H9 (cell line): Measurements from ENCODE around the gene OIP5. TPM values are rescaled to one million over a fixed set of nuclear protein-coding genes. Genes with fewer than 3 reads are reported as not detected.

Experiments
- DNase-seq: peaks from one replicate; pipeline ENCODE4 v3.0.0-alpha.2; 2017
- H2AFZ ChIP-seq: one replicate; pipeline ENCODE4 v1.6.1; 2013; ENCODE audit warnings: mild to moderate bottlenecking, low read length, control low read depth, moderate library complexity
- H2AK5ac ChIP-seq: 2 replicates; pipeline ENCODE4 v1.6.1; 2013; ENCODE audit warnings: low read length, control low read depth, mixed read lengths; ENCODE audit not compliant: insufficient read length
- H2BK120ac ChIP-seq: one replicate; pipeline ENCODE4 v1.6.1; 2013; ENCODE audit warnings: low read depth, mild to moderate bottlenecking, low read length, control low read depth, inconsistent platforms; ENCODE audit not compliant: poor library complexity, severe bottlenecking
- H2BK12ac ChIP-seq: 2 replicates; pipeline ENCODE4 v1.6.1; 2013; ENCODE audit warnings: low read length, control low read depth, mixed read lengths, low read depth; ENCODE audit not compliant: insufficient read length
- H2BK15ac ChIP-seq: 2 replicates; pipeline ENCODE4 v1.6.1; 2013; ENCODE audit warnings: low read depth, low read length, control low read depth
- H2BK20ac ChIP-seq: one replicate; pipeline ENCODE4 v1.6.1; 2013; ENCODE audit warnings: low read depth, mild to moderate bottlenecking, low read length, control low read depth, inconsistent platforms; ENCODE audit not compliant: poor library complexity, severe bottlenecking
- H2BK5ac ChIP-seq: 2 replicates; pipeline ENCODE4 v1.6.1; 2013; ENCODE audit warnings: low read length, control low read depth, mixed read lengths; ENCODE audit not compliant: insufficient read length
- H3K14ac ChIP-seq: 2 replicates; pipeline ENCODE4 v1.6.1; 2013; ENCODE audit warnings: low read length, control low read depth; ENCODE audit not compliant: insufficient read depth
- H3K18ac ChIP-seq: 2 replicates; pipeline ENCODE4 v1.6.1; 2013; ENCODE audit warnings: low read depth, mild to moderate bottlenecking, mixed read lengths, low read length, control low read depth; ENCODE audit not compliant: insufficient read length
- H3K23ac ChIP-seq: 2 replicates; pipeline ENCODE4 v1.6.1; 2013; ENCODE audit warnings: low read length, control low read depth, mixed read lengths, low read depth; ENCODE audit not compliant: insufficient read length
- H3K23me2 ChIP-seq: 2 replicates; pipeline ENCODE4 v1.6.1; 2013; ENCODE audit warnings: low read depth, mild to moderate bottlenecking, mixed read lengths, low read length, control low read depth; ENCODE audit not compliant: insufficient read length, poor library complexity, severe bottlenecking
- H3K27ac ChIP-seq: 2 replicates; pipeline ENCODE4 v1.5.1; 2013; ENCODE audit warnings: low read length, control low read depth, mixed read lengths, low read depth; ENCODE audit not compliant: insufficient read length
- H3K27me3 ChIP-seq: 2 replicates; pipeline ENCODE4 v1.6.1; 2013; ENCODE audit warnings: low read length, control low read depth, inconsistent platforms; ENCODE audit not compliant: insufficient read depth
- H3K4ac ChIP-seq: 2 replicates; pipeline ENCODE4 v1.6.1; 2013; ENCODE audit warnings: low read depth, mild to moderate bottlenecking, control low read depth, inconsistent platforms, low read length, moderate library complexity
- H3K4me1 ChIP-seq: 2 replicates; pipeline ENCODE4 v1.6.1; 2013; ENCODE audit warnings: low read length, control low read depth, inconsistent platforms; ENCODE audit not compliant: insufficient read depth
- H3K4me2 ChIP-seq: 2 replicates; pipeline ENCODE4 v1.6.1; 2013; ENCODE audit warnings: low read length, control low read depth, mixed read lengths; ENCODE audit not compliant: insufficient read length, insufficient read depth
- H3K56ac ChIP-seq: 2 replicates; pipeline ENCODE4 v1.6.1; 2013; ENCODE audit warnings: low read depth, mild to moderate bottlenecking, mixed read lengths, low read length, control low read depth; ENCODE audit not compliant: insufficient read length
- H3K79me1 ChIP-seq: 2 replicates; pipeline ENCODE4 v1.6.1; 2013; ENCODE audit warnings: low read depth, mild to moderate bottlenecking, moderate library complexity, low read length, control low read depth, inconsistent platforms; ENCODE audit not compliant: insufficient read depth, poor library complexity, severe bottlenecking
- H3K79me2 ChIP-seq: 2 replicates; pipeline ENCODE4 v1.6.1; 2013; ENCODE audit warnings: low read length, control low read depth, inconsistent platforms; ENCODE audit not compliant: insufficient read depth
- H3K9ac ChIP-seq: 2 replicates; pipeline ENCODE4 v1.6.1; 2013; ENCODE audit warnings: low read length, control low read depth, mixed read lengths; ENCODE audit not compliant: insufficient read length; ENCODE audit errors: extremely low read depth
- H3K9me3 ChIP-seq: one replicate; pipeline ENCODE4 v1.6.1; 2013; ENCODE audit warnings: low read depth, low read length, inconsistent platforms; ENCODE audit not compliant: control insufficient read depth
- H3T11ph ChIP-seq: one replicate; pipeline ENCODE4 v1.6.1; 2013; ENCODE audit warnings: mild to moderate bottlenecking, low read length, control low read depth, inconsistent platforms
- H4K20me1 ChIP-seq: one replicate; pipeline ENCODE4 v1.6.1; 2013; ENCODE audit not compliant: control insufficient read depth, insufficient read length, insufficient read depth
- H4K5ac ChIP-seq: 2 replicates; pipeline ENCODE4 v1.6.1; 2013; ENCODE audit warnings: low read depth, mild to moderate bottlenecking, mixed read lengths, low read length, control low read depth; ENCODE audit not compliant: insufficient read length
- H4K8ac ChIP-seq: replicated peaks from 2 replicates; pipeline ENCODE4 v1.6.1; 2013; ENCODE audit warnings: low read length, control low read depth, mixed read lengths, low read depth; ENCODE audit not compliant: insufficient read length
- H4K91ac ChIP-seq: 2 replicates; pipeline ENCODE4 v1.6.1; 2013; ENCODE audit warnings: low read depth, mild to moderate bottlenecking, moderate library complexity, mixed read lengths, low read length, control low read depth; ENCODE audit not compliant: insufficient read length
- H3K27ac Mint-ChIP-seq, 3 experiments: 2 replicates in 2 of 3; 3 replicates in 1 of 3; pipeline ENCODE4 v1.8.0; 2020 to 2021; ENCODE audit warnings: mixed read lengths in 3 of 3, mild to moderate bottlenecking in 1 of 3, moderate library complexity in 1 of 3
- H3K27me3 Mint-ChIP-seq: 2 replicates; pipeline ENCODE4 v1.8.0; 2021; ENCODE audit warnings: low read depth, mild to moderate bottlenecking, moderate library complexity, mixed read lengths
- H3K36me3 Mint-ChIP-seq, 3 experiments: 2 replicates in 2 of 3; 3 replicates in 1 of 3; pipeline ENCODE4 v1.8.0; 2020 to 2021; ENCODE audit warnings: low read depth in 3 of 3, mixed read lengths in 3 of 3; ENCODE audit not compliant: insufficient read depth in 1 of 3
- H3K4me1 Mint-ChIP-seq, 2 experiments: 2 replicates each; pipeline ENCODE4 v1.8.0; 2020; ENCODE audit warnings: mixed read lengths in 2 of 2
- H3K4me3 Mint-ChIP-seq, 2 experiments: 2 replicates in 1 of 2; 3 replicates in 1 of 2; pipeline ENCODE4 v1.8.0; 2020 to 2021; ENCODE audit warnings: mild to moderate bottlenecking in 2 of 2, mixed read lengths in 2 of 2, moderate library complexity in 1 of 2
- H3K9me3 Mint-ChIP-seq, 2 experiments: 2 replicates in 1 of 2; 3 replicates in 1 of 2; pipeline ENCODE4 v1.8.0; 2020; ENCODE audit warnings: mild to moderate bottlenecking in 2 of 2, mixed read lengths in 2 of 2, moderate library complexity in 1 of 2
- CTCF ChIP-seq: fragments of 200-600 bp; sonication (generic); conservative IDR thresholded peaks from 3 replicates; pipeline ENCODE4 v1.8.0; 2021; ENCODE audit warnings: antibody characterized with exemption, mild to moderate bottlenecking
- whole genome bisulfite sequencing: extraction: QIAGEN DNeasy Blood & Tissue Kit; methylation state at CpG from one replicate; pipeline ENCODE4 v1.1.7; 2013; ENCODE audit warnings: missing lambda C conversion rate, low lambda C conversion rate, mixed read lengths; ENCODE audit not compliant: insufficient read length; ENCODE audit errors: extremely low coverage; 5-methylcytosine and 5-hydroxymethylcytosine counted together
- total RNA-seq: library from RNA; stranded (reverse); gene quantifications from 2 replicates; pipeline ENCODE4 v1.2.1, GENCODE V29; 2021

Gene OIP5
- total RNA-seq, 1 experiment from 2014 or later: 30.9 TPM

- no peak overlapping the region for H4K8ac ChIP-seq
- H3K9ac ChIP-seq: peak overlapping the region; percentile 89
Measured at GRCh38 chr15:41331833-41332193, 578 bp downstream of the OIP5 start.

More at GRCh38 chr15:41331833-41332193, 578 bp downstream of the OIP5 start:
- H3K4me3 Mint-ChIP-seq: peak overlapping the region; percentile 99 to 100
- H2AFZ ChIP-seq: no peak overlapping the region
- no peak overlapping the region for H2AK5ac ChIP-seq
- no peak overlapping the region for H3K4ac ChIP-seq
- no peak overlapping the region for H2BK12ac ChIP-seq
- H3K14ac ChIP-seq: peak overlapping the region; percentile 95
- no peak for DNase-seq
- no peak overlapping the region for H3K23ac ChIP-seq
- no peak overlapping the region for H3K18ac ChIP-seq
- peak overlapping the region; percentile 88 for H3K4me2 ChIP-seq
- H3K27me3 ChIP-seq: no peaks in the 10 kb centered on the region
- H3K4me1 Mint-ChIP-seq: peaks cover 15 to 23% of the 10 kb centered on the region in 2 experiments
- peaks cover 10% of the 10 kb centered on the region for H3K23me2 ChIP-seq
- no peaks in the 10 kb centered on the region for H3K27me3 Mint-ChIP-seq
- H3K27ac ChIP-seq: peak overlapping the region; percentile 48
- H3K9me3 ChIP-seq: no peaks in the 10 kb centered on the region
- no peak overlapping the region for H2BK120ac ChIP-seq
- no peak overlapping the region for H2BK15ac ChIP-seq
- H3K79me1 ChIP-seq: no peaks in the 10 kb centered on the region
- H2BK5ac ChIP-seq: no peak overlapping the region
- no peak overlapping the region for H4K5ac ChIP-seq
- no CpG with 5 or more reads among the region's 14 CpGs for WGBS
- H3K56ac ChIP-seq: no peak overlapping the region
- H4K91ac ChIP-seq: no peak overlapping the region
- H3K79me2 ChIP-seq: peaks cover 12% of the 10 kb centered on the region; the same call in 1 of the 2 replicates
- H3K36me3 Mint-ChIP-seq: peaks cover 13 to 27% (median 15%) of the 10 kb centered on the region in 3 experiments
- H3K4me1 ChIP-seq: no peaks in the 10 kb centered on the region
- no peak; the same call in 2 of the 3 replicates for TF ChIP-seq CTCF
- no peaks in the 10 kb centered on the region for H4K20me1 ChIP-seq
- no peak overlapping the region for H2BK20ac ChIP-seq
- H3K9me3 Mint-ChIP-seq: no peaks in the 10 kb centered on the region
- H3K27ac Mint-ChIP-seq: peak overlapping the region; percentile 90 to 100 (median 100)
- H3T11ph ChIP-seq: no peak overlapping the region
